ENCODE measurements around the gene KSR1.
A peak's percentile ranks its signal among the peaks of the same experiment; 100 is the strongest.

The KSR1 gene

GRCh38 chr17:27473190-27473747 is 17.0 kb downstream of the KSR1 start:
- Histone ChIP-seq H3K56ac (ENCODE audit: low read length) (no peak overlapping the region), H3K4me3 (ENCODE audit: low read length) (no peak overlapping the region), H3K27me3 (ENCODE audit: insufficient read depth, low read length, poor library complexity) (no peaks in the 10 kb centered on the region), H3K36me3 (ENCODE audit: control insufficient read depth, insufficient read depth, low read length) (no peaks in the 10 kb centered on the region), H3K18ac (ENCODE audit: low read length) (no peak overlapping the region), H3K79me2 (ENCODE audit: control insufficient read depth, insufficient read depth, low read length) (peaks cover 73% of the 10 kb centered on the region), H4K5ac (ENCODE audit: low read length) (no peak overlapping the region), H3K4me2 (ENCODE audit: low read length) (no peak overlapping the region), H3K79me1 (ENCODE audit: low read length) (peaks cover 39% of the 10 kb centered on the region), H3K9ac (ENCODE audit: low read length) (no peak overlapping the region), H3K23ac (ENCODE audit: low read length) (no peak overlapping the region), H4K8ac (ENCODE audit: low read depth, low read length) (no peak overlapping the region), H3K4ac (ENCODE audit: low read depth, low read length) (no peak overlapping the region), H2BK15ac (replicated peaks; ENCODE audit: low read depth) (no peak overlapping the region), H2BK5ac (ENCODE audit: low read length) (no peak overlapping the region), H2AK5ac (ENCODE audit: low read length) (no peak overlapping the region), H3K4me1 (ENCODE audit: control insufficient read depth, low read depth, low read length) (peaks cover 16% of the 10 kb centered on the region), H3K27ac (ENCODE audit: low read depth, low read length) (peak overlapping the region; percentile 9), H2BK120ac (ENCODE audit: low read depth, low read length) (no peak overlapping the region)
- DNase-seq = no peak
- no CpG with 5 or more reads among the region's 6 CpGs for WGBS (ENCODE audit: extremely low coverage, insufficient coverage, low lambda C conversion rate)

GRCh38 chr17:27473748-27474609 is 17.7 kb downstream of the KSR1 start:
- H3K4me2 ChIP-seq (ENCODE audit: low read length) = no peak overlapping the region
- no peak overlapping the region for H3K18ac ChIP-seq (ENCODE audit: low read length)
- peak; percentile 75 for DNase-seq
- H3K27ac ChIP-seq (ENCODE audit: low read depth, low read length) = peak overlapping the region; percentile 9
- no CpG with 5 or more reads among the region's 8 CpGs for WGBS (ENCODE audit: extremely low coverage, insufficient coverage, low lambda C conversion rate)
- H4K8ac ChIP-seq (ENCODE audit: low read depth, low read length) = no peak overlapping the region
- H2BK120ac ChIP-seq (ENCODE audit: low read depth, low read length) = no peak overlapping the region
- peak overlapping the region; percentile 9 for H3K9ac ChIP-seq (ENCODE audit: low read length)
- H3K56ac ChIP-seq (ENCODE audit: low read length) = no peak overlapping the region
- no peak overlapping the region for H2BK15ac ChIP-seq (replicated peaks; ENCODE audit: low read depth)
- H2AK5ac ChIP-seq (ENCODE audit: low read length) = peak overlapping the region; percentile 39
- H2BK5ac ChIP-seq (ENCODE audit: low read length) = no peak overlapping the region
- no peak overlapping the region for H4K5ac ChIP-seq (ENCODE audit: low read length)
- H3K4me1 ChIP-seq (ENCODE audit: control insufficient read depth, low read depth, low read length) = peaks cover 14% of the 10 kb centered on the region
- H3K36me3 ChIP-seq (ENCODE audit: control insufficient read depth, insufficient read depth, low read length) = no peaks in the 10 kb centered on the region
- peaks cover 73% of the 10 kb centered on the region for H3K79me2 ChIP-seq (ENCODE audit: control insufficient read depth, insufficient read depth, low read length)
- H3K79me1 ChIP-seq (ENCODE audit: low read length) = peaks cover 45% of the 10 kb centered on the region
- H3K27me3 ChIP-seq (ENCODE audit: insufficient read depth, low read length, poor library complexity) = no peaks in the 10 kb centered on the region
- no peak overlapping the region for H3K4ac ChIP-seq (ENCODE audit: low read depth, low read length)
- H3K4me3 ChIP-seq (ENCODE audit: low read length) = no peak overlapping the region
- H3K23ac ChIP-seq (ENCODE audit: low read length) = no peak overlapping the region

GRCh38 chr17:27475070-27475673 is 18.9 kb downstream of the KSR1 start:
- no peak overlapping the region for H3K18ac ChIP-seq (ENCODE audit: low read length)
- no peak overlapping the region for H3K4me3 ChIP-seq (ENCODE audit: low read length)
- H3K27me3 ChIP-seq (ENCODE audit: insufficient read depth, low read length, poor library complexity) = no peaks in the 10 kb centered on the region
- peaks cover 14% of the 10 kb centered on the region for H3K4me1 ChIP-seq (ENCODE audit: control insufficient read depth, low read depth, low read length)
- no peak overlapping the region for H3K56ac ChIP-seq (ENCODE audit: low read length)
- no peak overlapping the region for H3K4me2 ChIP-seq (ENCODE audit: low read length)
- H2BK120ac ChIP-seq (ENCODE audit: low read depth, low read length) = no peak overlapping the region
- H3K9ac ChIP-seq (ENCODE audit: low read length) = no peak overlapping the region
- H4K5ac ChIP-seq (ENCODE audit: low read length) = no peak overlapping the region
- no peak for DNase-seq
- H3K27ac ChIP-seq (ENCODE audit: low read depth, low read length) = no peak overlapping the region
- H3K79me2 ChIP-seq (ENCODE audit: control insufficient read depth, insufficient read depth, low read length) = peaks cover 74% of the 10 kb centered on the region
- peaks cover 53% of the 10 kb centered on the region for H3K79me1 ChIP-seq (ENCODE audit: low read length)
- peak overlapping the region; percentile 45 for H3K23ac ChIP-seq (ENCODE audit: low read length)
- no peak overlapping the region for H3K4ac ChIP-seq (ENCODE audit: low read depth, low read length)
- no peak overlapping the region for H2BK15ac ChIP-seq (replicated peaks; ENCODE audit: low read depth)
- no peak overlapping the region for H2AK5ac ChIP-seq (ENCODE audit: low read length)
- H3K36me3 ChIP-seq (ENCODE audit: control insufficient read depth, insufficient read depth, low read length) = no peaks in the 10 kb centered on the region
- no CpG with 5 or more reads among the region's 10 CpGs for WGBS (ENCODE audit: extremely low coverage, insufficient coverage, low lambda C conversion rate)
- H2BK5ac ChIP-seq (ENCODE audit: low read length) = no peak overlapping the region
- no peak overlapping the region for H4K8ac ChIP-seq (ENCODE audit: low read depth, low read length)

GRCh38 chr17:27475981-27476895 is 20.0 kb downstream of the KSR1 start:
- H3K27ac ChIP-seq (ENCODE audit: low read depth, low read length) = no peak overlapping the region
- peaks cover 73% of the 10 kb centered on the region for H3K79me2 ChIP-seq (ENCODE audit: control insufficient read depth, insufficient read depth, low read length)
- H3K56ac ChIP-seq (ENCODE audit: low read length) = no peak overlapping the region
- no peak overlapping the region for H3K18ac ChIP-seq (ENCODE audit: low read length)
- peaks cover 55% of the 10 kb centered on the region for H3K79me1 ChIP-seq (ENCODE audit: low read length)
- H2BK5ac ChIP-seq (ENCODE audit: low read length) = no peak overlapping the region
- no peaks in the 10 kb centered on the region for H3K27me3 ChIP-seq (ENCODE audit: insufficient read depth, low read length, poor library complexity)
- no peak for DNase-seq
- no peak overlapping the region for H3K23ac ChIP-seq (ENCODE audit: low read length)
- no peak overlapping the region for H3K4me3 ChIP-seq (ENCODE audit: low read length)
- H2BK15ac ChIP-seq (replicated peaks; ENCODE audit: low read depth) = no peak overlapping the region
- no peaks in the 10 kb centered on the region for H3K36me3 ChIP-seq (ENCODE audit: control insufficient read depth, insufficient read depth, low read length)
- no peak overlapping the region for H3K4me2 ChIP-seq (ENCODE audit: low read length)
- WGBS (ENCODE audit: extremely low coverage, insufficient coverage, low lambda C conversion rate) = no CpG with 5 or more reads among the region's 14 CpGs
- no peak overlapping the region for H3K9ac ChIP-seq (ENCODE audit: low read length)
- no peak overlapping the region for H3K4ac ChIP-seq (ENCODE audit: low read depth, low read length)
- no peak overlapping the region for H2AK5ac ChIP-seq (ENCODE audit: low read length)
- H2BK120ac ChIP-seq (ENCODE audit: low read depth, low read length) = no peak overlapping the region
- H4K8ac ChIP-seq (ENCODE audit: low read depth, low read length) = no peak overlapping the region
- H4K5ac ChIP-seq (ENCODE audit: low read length) = no peak overlapping the region
- H3K4me1 ChIP-seq (ENCODE audit: control insufficient read depth, low read depth, low read length) = peaks cover 14% of the 10 kb centered on the region

- no peak overlapping the region for H2BK15ac ChIP-seq (replicated peaks; ENCODE audit: low read depth)
- H2BK5ac ChIP-seq (ENCODE audit: low read length) = no peak overlapping the region
- peaks cover 9% of the 10 kb centered on the region for H3K4me1 ChIP-seq (ENCODE audit: control insufficient read depth, low read depth, low read length)
- peak; percentile 29 for DNase-seq
- H3K9ac ChIP-seq (ENCODE audit: low read length) = no peak overlapping the region
- H3K4ac ChIP-seq (ENCODE audit: low read depth, low read length) = no peak overlapping the region
- H3K18ac ChIP-seq (ENCODE audit: low read length) = no peak overlapping the region
- no peaks in the 10 kb centered on the region for H3K36me3 ChIP-seq (ENCODE audit: control insufficient read depth, insufficient read depth, low read length)
- H3K79me2 ChIP-seq (ENCODE audit: control insufficient read depth, insufficient read depth, low read length) = peaks cover 70% of the 10 kb centered on the region
- H3K23ac ChIP-seq (ENCODE audit: low read length) = no peak overlapping the region
- no peak overlapping the region for H3K4me3 ChIP-seq (ENCODE audit: low read length)
- H3K56ac ChIP-seq (ENCODE audit: low read length) = peak overlapping the region; percentile 38
- no peak overlapping the region for H2BK120ac ChIP-seq (ENCODE audit: low read depth, low read length)
- no peak overlapping the region for H3K4me2 ChIP-seq (ENCODE audit: low read length)
- H2AK5ac ChIP-seq (ENCODE audit: low read length) = no peak overlapping the region
- no peak overlapping the region for H3K27ac ChIP-seq (ENCODE audit: low read depth, low read length)
- no peak overlapping the region for H4K8ac ChIP-seq (ENCODE audit: low read depth, low read length)
- H3K79me1 ChIP-seq (ENCODE audit: low read length) = peaks cover 49% of the 10 kb centered on the region
- WGBS (ENCODE audit: extremely low coverage, insufficient coverage, low lambda C conversion rate) = no CpG with 5 or more reads among the region's 9 CpGs
- H4K5ac ChIP-seq (ENCODE audit: low read length) = no peak overlapping the region
- H3K27me3 ChIP-seq (ENCODE audit: insufficient read depth, low read length, poor library complexity) = no peaks in the 10 kb centered on the region
Observed at GRCh38 chr17:27477050-27477888, 21.0 kb downstream of the KSR1 start.
